Activated CD4-positive, alpha-beta T cell treated with anti-CD3 and anti-CD28 coated beads for 36 hours (primary cell): Measurements from ENCODE around the gene LRRC4C. TPM values are rescaled to one million over a fixed set of nuclear protein-coding genes. Genes with fewer than 3 reads are reported as not detected.

ENCODE experiments used
- ATAC-seq: fragments of 200-7000 bp; cut with Tn5 transposase; one replicate; pipeline ENCODE4 v1.10.0; 2021; ENCODE audit warnings: mild to moderate bottlenecking, moderate library complexity
- CTCF ChIA-PET: fragments of 350-600 bp; sonication (Branson Sonifier 250); formaldehyde crosslinking; loops from one replicate; lab custom pipeline; 2021; ENCODE audit warnings: antibody characterized with exemption; lab: Charles Lee
- POLR2A ChIA-PET: fragments of 350-600 bp; sonication (Branson Sonifier 250); formaldehyde crosslinking; loops from one replicate; lab custom pipeline; 2021; ENCODE audit warnings: antibody characterized with exemption, inconsistent platforms; lab: Charles Lee
- DNase-seq: peaks from one replicate; pipeline ENCODE4 v3.0.0-alpha.2; 2020
- H3K27ac Mint-ChIP-seq: one replicate; pipeline ENCODE4 v1.8.0; 2021; ENCODE audit warnings: mixed read lengths
- H3K27me3 Mint-ChIP-seq: one replicate; pipeline ENCODE4 v1.8.0; 2021; ENCODE audit warnings: mixed read lengths
- H3K36me3 Mint-ChIP-seq: one replicate; pipeline ENCODE4 v1.8.0; 2021; ENCODE audit warnings: low read depth, mixed read lengths
- H3K4me1 Mint-ChIP-seq: one replicate; pipeline ENCODE4 v1.8.0; 2021; ENCODE audit warnings: mixed read lengths
- H3K4me3 Mint-ChIP-seq: one replicate; pipeline ENCODE4 v1.8.0; 2021; ENCODE audit warnings: mild to moderate bottlenecking, moderate library complexity, mixed read lengths
- H3K9me3 Mint-ChIP-seq: one replicate; pipeline ENCODE4 v1.8.0; 2021; ENCODE audit warnings: low read depth, mixed read lengths
- intact Hi-C, 2 experiments: fragments of 100-400 bp; cut with DNase I in 1 of 2; cut with micrococcal nuclease in 1 of 2; formaldehyde crosslinking; loops; one replicate each; pipeline versions ENCODE4 v1.14.2 to v1.15.1; 2022 to 2024; cut with DNase I, micrococcal nuclease
- total RNA-seq, 2 experiments: library from RNA; stranded (reverse); gene quantifications; one replicate each; pipeline ENCODE4 v1.2.3, GENCODE V29; 2021

The LRRC4C gene
- total RNA-seq: not detected

DNA sequence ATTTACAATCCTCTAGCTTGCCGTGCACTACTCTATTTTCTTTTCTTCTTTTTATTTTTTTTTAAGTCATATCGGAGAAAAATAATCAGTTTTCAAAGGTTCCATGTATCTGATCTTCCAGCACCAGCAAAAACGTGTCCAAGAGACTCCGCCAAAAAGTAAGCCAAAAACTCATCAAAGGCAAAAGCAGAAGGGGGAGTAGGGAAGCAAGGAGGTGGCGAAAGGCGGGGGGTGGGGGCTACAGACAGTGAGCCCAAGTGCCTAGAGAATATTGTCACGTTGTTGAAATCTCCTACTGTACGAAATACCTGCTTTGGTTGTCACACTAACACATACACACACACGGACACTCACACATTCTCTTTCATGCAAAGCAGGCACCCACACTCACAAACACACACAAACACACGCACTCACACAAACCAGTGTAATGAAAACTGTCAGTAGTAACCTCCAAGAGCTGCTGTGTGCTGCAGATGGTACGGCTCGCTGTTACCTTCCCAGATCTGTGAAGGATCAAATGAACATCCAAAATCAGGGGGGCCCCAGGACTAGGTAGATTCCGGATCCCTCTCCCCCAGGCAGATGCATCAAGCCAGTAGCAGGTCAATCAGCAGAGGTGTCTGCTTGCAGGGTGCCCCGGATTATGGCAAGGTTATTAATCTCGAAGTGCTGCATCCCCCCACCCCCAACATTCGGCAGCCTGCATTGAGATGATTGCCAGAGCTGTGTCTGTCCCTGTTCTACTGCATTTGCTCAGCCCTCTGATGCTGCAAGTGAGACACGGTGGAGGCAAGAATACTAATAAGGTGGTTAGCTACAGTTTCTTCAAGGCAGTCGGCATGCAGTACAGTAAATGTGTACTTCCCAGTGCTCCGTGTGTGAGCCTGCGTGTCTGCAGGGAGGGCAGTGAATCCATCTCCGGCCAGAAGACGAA lies at the start of gene LRRC4C:
Gene LRRC4C, minus strand, starts transcription at position 188 of the 937 bp plus-strand sequence.
- no peak within 1 kb of the TSS for H3K27ac Mint-ChIP-seq
- DNase-seq (no peak), ATAC-seq (no peak)
- H3K36me3 Mint-ChIP-seq: no peaks in the 10 kb centered on the region
- intact Hi-C loops: loop anchor here (2.0 to 5.0 kb wide), 2 partner anchors 1823 kb away; no protein-coding TSS in a partner anchor
- peaks cover 14% of the 10 kb centered on the region for H3K27me3 Mint-ChIP-seq
- H3K4me1 Mint-ChIP-seq: no peaks in the 10 kb centered on the region
- H3K9me3 Mint-ChIP-seq: peaks cover 2% of the 10 kb centered on the region
- ChIA-PET CTCF (interaction anchor here (0.7 to 1.5 kb wide), 5 partner anchors 12 to 1823 kb away, joined by 3 to 15 read pairs (median 3); no protein-coding TSS in a partner anchor), POLR2A (no interaction called here)
- H3K4me3 Mint-ChIP-seq: no peak within 1 kb of the TSS

DNA sequence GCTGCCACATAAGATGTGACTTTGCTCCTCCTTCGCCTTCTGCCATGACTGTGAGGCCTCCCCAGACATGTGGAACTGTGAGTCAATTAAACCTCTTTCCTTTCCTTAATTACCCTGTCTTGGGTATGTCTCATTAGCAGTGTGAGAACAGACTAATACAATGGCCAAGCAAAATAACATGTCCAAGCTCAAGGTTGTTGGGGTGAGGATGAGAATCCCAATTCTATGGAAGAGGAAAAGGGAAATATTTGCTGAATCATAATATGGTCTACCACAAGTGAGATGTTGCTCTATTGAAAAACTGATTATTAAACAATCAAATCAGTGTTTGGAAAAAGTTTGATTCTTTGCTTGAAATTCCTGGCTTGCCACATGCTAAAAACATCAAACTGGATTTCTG lies 48.7 kb upstream of the LRRC4C start:
- ChIA-PET CTCF (no interaction called here), POLR2A (no interaction called here)
- intact Hi-C loops: no loop called here
- Mint-ChIP-seq H3K4me1 (no peaks in the 10 kb centered on the region), H3K27ac (no peak overlapping the region), H3K9me3 (peaks cover 14% of the 10 kb centered on the region), H3K4me3 (no peak overlapping the region), H3K27me3 (no peaks in the 10 kb centered on the region), H3K36me3 (no peaks in the 10 kb centered on the region)
- DNase-seq: no peak
- ATAC-seq: no peak

GRCh38 chr11:41499429-41499828 lies 40.0 kb upstream of the LRRC4C start:
- Mint-ChIP-seq H3K27me3 (no peaks in the 10 kb centered on the region), H3K9me3 (peaks cover 12% of the 10 kb centered on the region), H3K27ac (no peak overlapping the region), H3K4me3 (no peak overlapping the region), H3K36me3 (no peaks in the 10 kb centered on the region), H3K4me1 (no peaks in the 10 kb centered on the region)
- intact Hi-C loops: no loop called here
- ATAC-seq (no peak), DNase-seq (no peak)
- POLR2A ChIA-PET: no interaction called here
- CTCF ChIA-PET: no interaction called here

GRCh38 chr11:41498726-41499125 lies 39.3 kb upstream of the LRRC4C start:
- no peaks in the 10 kb centered on the region for H3K27me3 Mint-ChIP-seq
- ATAC-seq (no peak), DNase-seq (no peak)
- no peaks in the 10 kb centered on the region for H3K36me3 Mint-ChIP-seq
- CTCF ChIA-PET: no interaction called here
- POLR2A ChIA-PET: no interaction called here
- no peak overlapping the region for H3K4me3 Mint-ChIP-seq
- no peaks in the 10 kb centered on the region for H3K4me1 Mint-ChIP-seq
- peaks cover 10% of the 10 kb centered on the region for H3K9me3 Mint-ChIP-seq
- H3K27ac Mint-ChIP-seq: no peak overlapping the region
- intact Hi-C loops: no loop called here

DNA sequence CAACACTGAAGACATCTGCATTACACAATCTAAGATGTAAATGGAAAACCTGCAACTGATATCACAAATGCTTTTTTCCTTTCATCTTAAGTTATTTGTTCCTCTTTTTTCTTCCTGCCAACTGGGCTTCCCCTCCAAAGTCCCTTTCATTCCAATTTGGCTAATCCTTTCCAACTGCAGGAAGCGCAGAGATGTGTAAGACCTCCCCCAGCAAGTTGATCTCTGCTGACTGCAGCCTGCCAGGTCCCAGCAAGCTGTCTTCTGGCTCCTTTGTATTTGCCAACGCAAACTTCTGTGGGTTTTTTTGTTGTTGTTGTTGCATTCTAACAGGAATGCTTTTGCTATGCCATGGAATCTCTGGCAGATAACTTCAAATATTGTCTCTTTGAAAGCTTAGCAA lies 38.5 kb upstream of the LRRC4C start:
- ATAC-seq: no peak
- Mint-ChIP-seq H3K9me3 (peaks cover 10% of the 10 kb centered on the region), H3K4me1 (no peaks in the 10 kb centered on the region), H3K27ac (no peak overlapping the region), H3K4me3 (no peak overlapping the region), H3K36me3 (no peaks in the 10 kb centered on the region), H3K27me3 (no peaks in the 10 kb centered on the region)
- intact Hi-C loops: no loop called here
- CTCF ChIA-PET: no interaction called here
- POLR2A ChIA-PET: no interaction called here
- DNase-seq: no peak

GRCh38 chr11:41494716-41495115 lies 35.3 kb upstream of the LRRC4C start:
- Mint-ChIP-seq H3K9me3 (peaks cover 9% of the 10 kb centered on the region), H3K27me3 (no peaks in the 10 kb centered on the region), H3K27ac (no peak overlapping the region), H3K4me3 (no peak overlapping the region), H3K4me1 (no peaks in the 10 kb centered on the region), H3K36me3 (no peaks in the 10 kb centered on the region)
- intact Hi-C loops: no loop called here
- ATAC-seq (no peak), DNase-seq (no peak)
- ChIA-PET CTCF (no interaction called here), POLR2A (no interaction called here)

DNA sequence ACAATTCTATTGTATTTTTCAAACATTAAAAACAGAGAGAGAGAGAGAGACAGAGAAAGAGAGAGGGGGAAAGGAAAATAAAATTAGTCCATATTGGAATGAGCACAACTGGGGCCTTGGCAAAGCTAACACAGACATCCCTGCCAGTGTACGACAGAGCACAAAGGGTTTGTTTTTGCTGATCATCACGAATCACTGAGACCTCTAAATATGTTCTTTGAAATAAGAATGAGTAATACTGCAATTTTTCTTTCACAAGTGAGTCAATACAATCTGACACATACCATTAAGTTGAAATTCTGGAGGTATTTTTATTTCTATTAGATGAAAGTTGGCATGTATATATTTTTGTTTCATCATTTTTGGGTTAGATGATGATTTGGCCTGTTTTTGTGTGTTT lies 27.0 kb upstream of the LRRC4C start:
- POLR2A ChIA-PET: no interaction called here
- ATAC-seq (no peak), DNase-seq (no peak)
- intact Hi-C loops: no loop called here
- H3K4me1 Mint-ChIP-seq: no peaks in the 10 kb centered on the region
- H3K9me3 Mint-ChIP-seq: peaks cover 4% of the 10 kb centered on the region
- H3K27ac Mint-ChIP-seq: no peak overlapping the region
- no peak overlapping the region for H3K4me3 Mint-ChIP-seq
- CTCF ChIA-PET: no interaction called here
- no peaks in the 10 kb centered on the region for H3K36me3 Mint-ChIP-seq
- H3K27me3 Mint-ChIP-seq: no peaks in the 10 kb centered on the region

- Mint-ChIP-seq H3K27me3 (no peaks in the 10 kb centered on the region), H3K9me3 (peaks cover 3% of the 10 kb centered on the region), H3K36me3 (no peaks in the 10 kb centered on the region), H3K27ac (no peak overlapping the region), H3K4me3 (no peak overlapping the region), H3K4me1 (no peaks in the 10 kb centered on the region)
- ChIA-PET POLR2A (no interaction called here), CTCF (no interaction called here)
- DNase-seq (no peak), ATAC-seq (no peak)
- intact Hi-C loops: no loop called here
These were observed 24.5 kb upstream of the LRRC4C start for GRCh38 chr11:41483956-41484355.

GRCh38 chr11:41479179-41479578 lies 19.7 kb upstream of the LRRC4C start:
- ChIA-PET POLR2A (no interaction called here), CTCF (no interaction called here)
- H3K27ac Mint-ChIP-seq: no peak overlapping the region
- DNase-seq (no peak), ATAC-seq (no peak)
- no peaks in the 10 kb centered on the region for H3K36me3 Mint-ChIP-seq
- no peaks in the 10 kb centered on the region for H3K27me3 Mint-ChIP-seq
- H3K9me3 Mint-ChIP-seq: peaks cover 8% of the 10 kb centered on the region
- intact Hi-C loops: no loop called here
- H3K4me1 Mint-ChIP-seq: no peaks in the 10 kb centered on the region
- no peak overlapping the region for H3K4me3 Mint-ChIP-seq

GRCh38 chr11:41461057-41461681 lies 1.7 kb upstream of the LRRC4C start:
- POLR2A ChIA-PET: no interaction called here
- Mint-ChIP-seq H3K4me1 (no peaks in the 10 kb centered on the region), H3K36me3 (no peaks in the 10 kb centered on the region), H3K4me3 (no peak overlapping the region), H3K27me3 (peaks cover 14% of the 10 kb centered on the region), H3K27ac (no peak overlapping the region), H3K9me3 (peaks cover 2% of the 10 kb centered on the region)
- ATAC-seq: no peak
- intact Hi-C loops: loop anchor here (1.0 to 5.0 kb wide), 3 partner anchors 1063 to 1822 kb away; no protein-coding TSS in a partner anchor
- CTCF ChIA-PET: interaction anchor here (0.6 to 1.5 kb wide), 4 partner anchors 14 to 1822 kb away, joined by 3 to 15 read pairs (median 4); no protein-coding TSS in a partner anchor
- DNase-seq: no peak

DNA sequence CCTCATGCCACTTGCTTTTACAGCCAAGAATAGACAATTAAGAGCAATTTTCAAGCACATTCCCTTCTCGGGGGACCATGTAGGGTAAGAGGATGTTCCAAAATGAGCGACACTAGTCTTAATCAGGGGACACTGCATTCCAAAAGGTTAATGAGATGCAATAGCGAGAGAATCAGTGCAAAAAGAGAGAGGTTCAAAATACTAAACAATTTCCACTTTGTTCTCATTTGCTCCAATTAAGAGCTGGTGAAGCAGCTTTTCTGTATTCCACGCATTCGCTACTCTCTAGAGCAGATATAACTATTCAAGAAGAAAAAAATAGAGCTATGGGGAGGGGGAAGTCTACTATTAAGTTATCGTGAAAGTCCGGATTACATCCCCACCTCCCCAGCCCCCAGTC lies 811 bp downstream of the LRRC4C start:
- ChIA-PET POLR2A (no interaction called here), CTCF (interaction anchor here (0.8 kb wide), 1 partner anchor 10 kb away, joined by 6 read pairs; no protein-coding TSS in a partner anchor)
- no peak for ATAC-seq
- H3K4me3 Mint-ChIP-seq: no peak overlapping the region
- no peak overlapping the region for H3K27ac Mint-ChIP-seq
- peaks cover 14% of the 10 kb centered on the region for H3K27me3 Mint-ChIP-seq
- no peak for DNase-seq
- no peaks in the 10 kb centered on the region for H3K36me3 Mint-ChIP-seq
- intact Hi-C loops: no loop called here
- H3K4me1 Mint-ChIP-seq: no peaks in the 10 kb centered on the region
- H3K9me3 Mint-ChIP-seq: peaks cover under 1% of the 10 kb centered on the region

- Mint-ChIP-seq H3K9me3 (no peaks in the 10 kb centered on the region), H3K36me3 (no peaks in the 10 kb centered on the region), H3K27me3 (peaks cover 14% of the 10 kb centered on the region), H3K27ac (no peak overlapping the region), H3K4me1 (no peaks in the 10 kb centered on the region), H3K4me3 (no peak overlapping the region)
- ATAC-seq: no peak
- DNase-seq: no peak
- ChIA-PET CTCF (no interaction called here), POLR2A (no interaction called here)
- intact Hi-C loops: no loop called here
These were observed 1.3 kb downstream of the LRRC4C start for GRCh38 chr11:41458154-41458553.
